DMS79 (cell line): ENCODE data around the gene ADK.
"Not testable (repeated sequence)": the region's sequence is repeated elsewhere in the genome, so short reads cannot be mapped to it uniquely, and the experiment has no call there.

Experiments
- DNase-seq: peaks from one replicate; lab custom pipeline; 2025; lab: John Stamatoyannopoulos, UW

Gene ADK

GRCh38 chr10:74431816-74432215 lies 280.8 kb downstream of the ADK start:
- DNase-seq = no peak

- peak; percentile 80 for DNase-seq
Observed at GRCh38 chr10:74432841-74433594, 282.0 kb downstream of the ADK start.

- no peak for DNase-seq
Observed at GRCh38 chr10:74433595-74433956, 282.6 kb downstream of the ADK start.

GRCh38 chr10:74433993-74434392 lies 283.0 kb downstream of the ADK start:
- no peak for DNase-seq

- no peak for DNase-seq
Observed at GRCh38 chr10:74434547-74434946, 283.5 kb downstream of the ADK start.

GRCh38 chr10:74436523-74437170 lies 285.6 kb downstream of the ADK start:
- DNase-seq = no peak

- no peak for DNase-seq
Observed at GRCh38 chr10:74437822-74438221, 286.8 kb downstream of the ADK start.

GRCh38 chr10:74439213-74439612 lies 288.2 kb downstream of the ADK start:
- DNase-seq = no peak

- no peak for DNase-seq
Observed at GRCh38 chr10:74445493-74445892, 294.5 kb downstream of the ADK start.

GRCh38 chr10:74450602-74451001 lies 299.6 kb downstream of the ADK start:
- no peak for DNase-seq

- DNase-seq = no peak
Observed at GRCh38 chr10:74451127-74451829, 300.3 kb downstream of the ADK start.

GRCh38 chr10:74453169-74453568 lies 302.1 kb downstream of the ADK start:
- DNase-seq = no peak

- DNase-seq = not testable (repeated sequence)
Observed at GRCh38 chr10:74457478-74457877, 306.5 kb downstream of the ADK start.

GRCh38 chr10:74460812-74461211 lies 309.8 kb downstream of the ADK start:
- no peak for DNase-seq

GRCh38 chr10:74474022-74474713 lies 323.1 kb downstream of the ADK start:
- DNase-seq = no peak

GRCh38 chr10:74476162-74476706 lies 325.2 kb downstream of the ADK start:
- not testable (repeated sequence) for DNase-seq

- no peak for DNase-seq
Observed at GRCh38 chr10:74480778-74481177, 329.8 kb downstream of the ADK start.

GRCh38 chr10:74483356-74483755 lies 332.3 kb downstream of the ADK start:
- DNase-seq = no peak

- DNase-seq = no peak
Observed at GRCh38 chr10:74485283-74485682, 334.3 kb downstream of the ADK start.

- DNase-seq = no peak
Observed at GRCh38 chr10:74486659-74487058, 335.6 kb downstream of the ADK start.

- DNase-seq = no peak
Observed at GRCh38 chr10:74488907-74489306, 337.9 kb downstream of the ADK start.

GRCh38 chr10:74490551-74490950 lies 339.5 kb downstream of the ADK start:
- DNase-seq = no peak
